NCI-H146 treated with DMSO at 0.1 percent for 48 hours (cell line): ENCODE results near the gene PDX1.

ENCODE experiments used
- DNase-seq: peaks from one replicate; lab custom pipeline; 2025; ENCODE audit not compliant: unreplicated experiment; lab: John Stamatoyannopoulos, UW

The PDX1 gene

GRCh38 chr13:27919934-27920676 lies at the start of gene PDX1:
PDX1 (plus strand) TSS chr13:27920000; CDS start chr13:27920139, 139 bp downstream.
- DNase-seq: no peak

DNA sequence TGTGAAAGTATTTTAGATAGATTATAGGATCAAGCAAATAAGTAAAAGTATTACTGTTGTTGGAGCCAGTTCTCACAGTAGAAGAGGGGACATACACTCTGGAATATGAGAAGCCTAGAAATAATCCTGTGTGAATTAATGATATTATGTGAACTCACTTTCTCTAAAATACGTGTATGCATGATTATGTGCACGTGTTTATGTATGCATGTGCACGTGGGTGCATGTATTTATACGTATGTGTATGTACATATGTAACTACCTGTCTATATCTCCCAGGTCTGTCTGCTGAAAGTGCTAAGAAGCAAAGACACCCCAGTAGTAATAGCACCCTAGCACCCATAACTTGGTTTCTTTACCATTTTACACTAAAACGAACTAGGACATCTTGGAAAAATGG lies 41.5 kb upstream of the PDX1 start:
- no peak for DNase-seq

GRCh38 chr13:27889471-27889870 lies 30.3 kb upstream of the PDX1 start:
- DNase-seq: no peak

GRCh38 chr13:27896726-27897125 lies 23.1 kb upstream of the PDX1 start:
- DNase-seq: no peak

DNA sequence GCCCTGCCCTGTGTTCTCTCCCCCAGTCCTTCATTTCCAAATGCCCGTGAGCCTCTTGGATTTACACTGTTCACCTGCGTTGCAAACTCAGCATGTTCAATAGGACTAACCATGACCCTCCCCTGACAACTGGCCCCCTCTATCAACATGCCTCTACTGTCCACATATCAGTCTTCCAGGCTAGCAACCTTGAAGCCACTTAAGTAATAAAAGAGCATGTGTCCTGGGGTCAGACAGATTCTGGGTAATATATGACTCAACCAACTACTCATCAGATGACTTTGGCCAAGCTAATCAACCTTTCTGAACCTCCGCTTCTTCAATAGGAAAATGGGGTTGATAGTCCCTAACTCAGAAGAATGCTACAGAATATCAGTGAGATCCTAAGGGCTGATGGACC lies 15.1 kb upstream of the PDX1 start:
- no peak for DNase-seq

DNA sequence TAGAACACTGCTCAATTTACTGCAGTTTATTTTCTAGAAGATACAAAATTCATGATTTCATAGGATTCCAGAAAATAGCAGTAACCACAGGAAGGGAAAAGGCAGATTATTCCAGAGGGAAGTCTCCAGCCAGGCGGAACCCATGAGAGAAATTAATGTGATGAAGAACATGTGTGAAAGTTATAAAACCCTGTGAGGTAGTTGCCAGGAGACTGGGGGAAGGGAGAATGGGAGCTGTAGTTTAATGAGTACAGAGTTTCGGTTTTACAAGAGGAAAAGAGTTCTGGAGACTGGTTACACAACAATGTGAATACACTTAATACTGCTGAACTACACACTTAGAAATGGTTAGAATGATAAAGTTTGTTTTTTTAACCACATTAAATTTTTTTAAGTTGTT lies 14.2 kb upstream of the PDX1 start:
- no peak for DNase-seq

GRCh38 chr13:27907121-27907787 lies 12.5 kb upstream of the PDX1 start:
- DNase-seq: no peak

DNA sequence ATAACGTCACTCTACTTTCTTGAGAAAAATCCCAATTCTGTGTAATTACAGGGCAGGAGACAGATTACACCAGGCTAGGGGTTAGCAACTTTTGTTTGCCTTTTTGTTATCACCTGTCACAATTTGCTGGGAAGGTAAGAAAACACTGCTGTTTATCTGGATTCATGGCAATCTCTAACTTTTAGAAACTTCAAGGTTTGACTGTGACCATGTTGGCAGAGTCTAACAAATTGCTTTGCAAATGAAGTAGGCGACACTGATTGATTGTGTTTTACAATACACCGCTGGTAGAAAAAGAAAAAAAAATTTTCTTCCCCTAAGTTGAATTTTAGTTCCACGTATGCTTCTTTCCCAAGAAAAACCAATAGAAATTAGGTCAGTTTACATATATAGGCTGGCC lies 10.4 kb upstream of the PDX1 start:
- no peak for DNase-seq

DNA sequence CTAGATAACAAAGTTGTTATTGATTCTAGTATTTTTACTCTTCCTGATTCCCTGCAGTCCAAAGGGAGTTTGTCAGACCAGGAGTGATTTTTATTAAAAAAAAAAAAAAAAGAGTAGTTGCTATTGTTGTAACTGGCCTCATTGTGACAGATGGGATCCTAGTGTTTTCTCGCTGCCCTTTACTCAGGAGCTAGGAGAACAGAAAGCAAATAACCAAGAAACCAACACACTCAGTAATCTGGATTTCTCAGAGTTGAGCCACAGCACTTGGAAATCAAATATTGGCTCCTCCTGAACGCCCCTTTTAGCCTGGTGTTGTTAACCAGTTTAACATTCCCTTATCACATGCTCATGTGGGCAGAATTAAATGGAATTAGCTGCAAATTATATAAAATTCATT lies 8.3 kb upstream of the PDX1 start:
- no peak for DNase-seq

DNA sequence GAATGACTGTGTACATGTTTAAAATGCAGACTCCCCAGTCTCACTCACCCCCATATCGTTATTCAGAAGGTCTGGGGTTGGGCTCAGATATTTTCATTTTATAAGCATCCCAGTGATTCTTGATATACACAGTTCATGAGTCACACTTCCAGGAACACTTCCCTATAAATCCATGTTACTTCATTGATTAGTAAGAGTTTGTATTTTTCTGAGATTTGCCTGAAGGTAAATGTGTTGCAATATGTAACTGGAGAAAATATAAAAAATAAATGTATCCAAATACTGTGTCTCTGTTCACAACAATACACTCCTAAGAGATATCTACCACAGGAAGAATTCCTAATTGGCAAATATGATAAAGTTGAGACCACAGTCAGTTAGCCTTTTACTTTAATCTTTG lies 6.6 kb upstream of the PDX1 start:
- no peak for DNase-seq

DNA sequence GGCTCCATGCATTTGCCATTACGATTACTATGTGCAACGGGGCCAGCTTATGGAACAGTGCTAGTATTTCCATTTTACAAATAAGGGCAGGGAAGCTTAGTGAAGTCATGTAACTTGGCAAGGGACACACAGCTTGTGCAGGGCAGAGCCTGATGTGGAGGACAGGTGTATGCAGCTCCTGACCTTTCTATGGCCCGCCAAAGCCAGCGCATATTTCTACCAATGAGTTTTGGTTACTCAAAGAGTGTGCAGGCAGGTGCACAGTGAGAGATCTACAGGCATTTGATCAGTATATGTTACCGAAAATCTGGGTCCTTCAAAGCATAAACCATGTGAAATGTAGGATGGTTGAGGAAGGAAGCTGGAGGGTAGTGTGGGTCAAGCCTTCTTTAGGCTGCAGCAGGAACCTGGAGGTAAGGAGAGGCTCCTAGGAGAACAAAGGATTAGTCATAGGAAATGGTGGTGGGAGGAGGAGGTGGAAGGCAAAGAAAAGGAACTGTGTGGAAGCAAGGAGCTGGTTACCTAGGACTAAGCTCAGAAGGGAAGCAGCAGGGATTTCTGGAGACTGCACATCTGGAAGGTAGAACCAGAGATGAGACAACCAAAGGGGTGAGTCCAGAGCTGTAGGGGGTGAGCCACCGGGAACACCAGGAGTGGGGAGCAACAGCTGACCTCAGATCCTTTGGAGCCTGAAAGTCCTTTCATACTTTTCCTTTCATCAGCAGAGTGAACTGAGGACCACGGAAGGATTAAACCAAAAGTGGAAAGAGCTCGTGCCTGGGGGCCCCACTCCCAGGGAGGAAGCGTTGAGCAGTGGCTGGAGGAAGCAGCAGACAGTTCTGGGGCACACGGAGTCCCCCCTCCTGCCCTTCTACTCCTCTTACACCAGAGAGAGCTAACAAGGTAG lies 4.2 kb upstream of the PDX1 start:
- DNase-seq: no peak

- DNase-seq: no peak
Measured at GRCh38 chr13:27917121-27917947, 2.5 kb upstream of the PDX1 start.

DNA sequence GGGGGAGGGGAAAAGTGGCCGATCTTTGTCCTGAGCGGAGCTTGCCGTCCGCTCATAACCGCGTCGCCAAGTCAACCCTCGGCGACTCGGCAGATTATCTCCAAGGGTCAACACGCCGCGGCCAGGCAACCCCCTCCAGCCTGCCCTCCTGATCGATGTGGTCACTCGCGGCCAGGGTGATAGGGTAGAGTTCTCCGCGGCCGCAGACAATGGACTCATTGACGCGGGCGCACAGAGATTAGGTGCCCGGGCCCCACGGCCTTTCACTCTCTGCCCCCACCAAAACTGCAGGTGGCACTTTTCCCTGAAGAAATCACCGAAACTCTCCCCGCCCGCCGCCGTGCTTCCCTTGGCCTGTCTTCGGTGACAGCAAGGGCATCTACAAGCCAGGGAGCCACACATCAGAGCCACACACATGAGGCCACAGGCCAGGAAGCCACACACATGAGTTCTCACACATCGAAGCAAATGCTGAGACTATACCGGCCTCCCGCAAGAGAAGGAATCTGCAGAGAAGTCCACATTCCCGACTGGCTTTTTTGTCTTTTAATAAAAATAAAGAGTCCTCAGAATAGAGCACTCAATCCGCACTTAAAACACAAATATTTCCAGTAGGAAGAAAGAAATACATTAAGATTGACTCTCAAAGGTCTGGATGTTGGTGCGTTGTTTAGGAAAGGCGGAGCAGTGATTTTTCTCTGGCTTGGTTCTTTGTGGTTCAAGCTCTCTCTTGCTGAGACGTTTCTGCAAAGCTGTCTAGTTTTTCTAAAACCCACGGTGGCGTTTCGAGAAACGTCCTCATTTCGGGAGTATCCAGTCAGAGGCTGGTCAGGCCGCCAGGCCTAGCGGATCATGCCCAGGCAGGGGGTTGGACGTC lies 1.5 kb upstream of the PDX1 start:
- no peak for DNase-seq

GRCh38 chr13:27918918-27919658 lies 712 bp upstream of the PDX1 start:
- no peak for DNase-seq

GRCh38 chr13:27919659-27919933 lies 204 bp upstream of the PDX1 start:
- DNase-seq: no peak

GRCh38 chr13:27920677-27921420 lies 1.0 kb downstream of the PDX1 start:
- DNase-seq: no peak

- no peak for DNase-seq
Measured at GRCh38 chr13:27921421-27921960, 1.7 kb downstream of the PDX1 start.
